ENCODE data around the gene VAV2.

DNA sequence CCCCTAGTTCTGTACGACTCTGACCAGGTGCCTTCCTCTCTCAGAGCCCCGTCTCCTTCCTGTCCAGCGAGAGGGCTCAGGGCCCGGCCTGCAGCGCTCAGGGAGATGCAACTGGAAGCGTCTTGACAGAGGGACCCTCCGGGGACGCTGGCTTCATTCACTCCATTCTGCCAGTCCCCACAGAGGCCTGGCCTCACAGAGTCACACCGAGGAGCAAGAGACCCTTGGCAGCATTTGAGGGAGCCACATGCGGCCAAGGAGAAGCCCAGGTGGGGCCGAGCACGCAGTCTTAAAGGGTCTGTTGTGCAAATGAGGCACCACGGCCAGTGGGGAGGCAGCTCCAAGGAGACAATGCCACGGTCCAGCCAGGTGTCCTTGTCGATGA, 167.3 kb downstream of the VAV2 start:
- TF ChIP-seq, protein P1, sequence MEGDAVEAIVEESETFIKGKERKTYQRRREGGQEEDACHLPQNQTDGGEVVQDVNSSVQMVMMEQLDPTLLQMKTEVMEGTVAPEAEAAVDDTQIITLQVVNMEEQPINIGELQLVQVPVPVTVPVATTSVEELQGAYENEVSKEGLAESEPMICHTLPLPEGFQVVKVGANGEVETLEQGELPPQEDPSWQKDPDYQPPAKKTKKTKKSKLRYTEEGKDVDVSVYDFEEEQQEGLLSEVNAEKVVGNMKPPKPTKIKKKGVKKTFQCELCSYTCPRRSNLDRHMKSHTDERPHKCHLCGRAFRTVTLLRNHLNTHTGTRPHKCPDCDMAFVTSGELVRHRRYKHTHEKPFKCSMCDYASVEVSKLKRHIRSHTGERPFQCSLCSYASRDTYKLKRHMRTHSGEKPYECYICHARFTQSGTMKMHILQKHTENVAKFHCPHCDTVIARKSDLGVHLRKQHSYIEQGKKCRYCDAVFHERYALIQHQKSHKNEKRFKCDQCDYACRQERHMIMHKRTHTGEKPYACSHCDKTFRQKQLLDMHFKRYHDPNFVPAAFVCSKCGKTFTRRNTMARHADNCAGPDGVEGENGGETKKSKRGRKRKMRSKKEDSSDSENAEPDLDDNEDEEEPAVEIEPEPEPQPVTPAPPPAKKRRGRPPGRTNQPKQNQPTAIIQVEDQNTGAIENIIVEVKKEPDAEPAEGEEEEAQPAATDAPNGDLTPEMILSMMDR (conservative IDR thresholded peaks at IDR 0.05; ENCODE audit: low read depth, low read length): no peak
- TF ChIP-seq MAFK (IDR thresholded peaks at IDR 0.05; ENCODE audit: low read depth, low read length): no peak
